GM12878 (cell line): Measurements from ENCODE around the gene DOC2B.
"Not testable (repeated sequence)": the region's sequence is repeated elsewhere in the genome, so short reads cannot be mapped to it uniquely, and the experiment has no call there.

Source experiments
- BRCA1 ChIP-seq: IDR thresholded peaks from 2 replicates; pipeline ENCODE4 v1.6.1; 2011; ENCODE audit warnings: low read depth, low read length, improper control_type of control experiment
- CHD4 ChIP-seq: fragments of 200-600 bp; sonication (generic); IDR thresholded peaks from 2 replicates; pipeline ENCODE4 v1.6.1; 2016; ENCODE audit warnings: mild to moderate bottlenecking
- CTCF ChIP-seq, 3 experiments: IDR thresholded peaks in 2 of 3; conservative IDR thresholded peaks in 1 of 3; 2 replicates each; pipeline ENCODE4 v1.5.1; 2011; ENCODE audit warnings: low read depth in 3 of 3, low read length in 3 of 3, mild to moderate bottlenecking in 3 of 3, control low read depth in 2 of 3, moderate library complexity in 2 of 3, inconsistent platforms in 1 of 3, mixed read lengths in 1 of 3; ENCODE audit not compliant: control insufficient read depth in 2 of 3, insufficient read depth in 1 of 3; ENCODE audit errors: extremely low read depth in 1 of 3
- EGR1 ChIP-seq, 2 experiments: IDR thresholded peaks; 1 replicate in 1 of 2; 2 replicates in 1 of 2; pipeline ENCODE4 v1.6.1; 2011 to 2012; ENCODE audit warnings: low read depth in 2 of 2, low read length in 2 of 2, borderline replicate concordance in 1 of 2, mild to moderate bottlenecking in 1 of 2, moderate library complexity in 1 of 2
- GABPA ChIP-seq: IDR thresholded peaks from 2 replicates; pipeline ENCODE4 v1.6.1; 2014; ENCODE audit warnings: antibody characterized with exemption, low read depth, mild to moderate bottlenecking, inconsistent platforms
- PAX8 ChIP-seq: fragments of 450-650 bp; IDR thresholded peaks from 2 replicates; pipeline ENCODE4 v1.6.1; 2017; ENCODE audit warnings: mild to moderate bottlenecking, moderate library complexity
- POLR2A ChIP-seq: IDR thresholded peaks from 2 replicates; pipeline ENCODE4 v1.6.1; 2011; ENCODE audit warnings: low read depth, mild to moderate bottlenecking, low read length
- POLR2AphosphoS2 ChIP-seq: IDR thresholded peaks from 2 replicates; pipeline ENCODE4 v1.6.1; 2011; ENCODE audit warnings: low read depth, mild to moderate bottlenecking, low read length, improper control_type of control experiment, moderate library complexity
- REST ChIP-seq: IDR thresholded peaks from 2 replicates; pipeline ENCODE4 v1.6.1; 2012; ENCODE audit warnings: mild to moderate bottlenecking, low read depth, low read length
- SIX5 ChIP-seq: IDR thresholded peaks from 2 replicates; pipeline ENCODE4 v1.6.1; 2011; ENCODE audit warnings: mild to moderate bottlenecking, low read depth, low read length, moderate library complexity; ENCODE audit not compliant: severe bottlenecking
- SP1 ChIP-seq: IDR thresholded peaks from one replicate; pipeline ENCODE4 v1.6.1; 2011; ENCODE audit warnings: low read depth, low read length

GRCh38 chr17:135895-136294 is 45.6 kb downstream of the DOC2B start:
- not testable (repeated sequence) for TF ChIP-seq BRCA1; POLR2AphosphoS2; SIX5; CTCF (IDR thresholded peaks at IDR 0.05 in 2 of 3, conservative IDR thresholded peaks at IDR 0.05 in 1 of 3; ENCODE audit: control insufficient read depth in 2 of 3, extremely low read depth in 1 of 3, insufficient read depth in 1 of 3, low read depth in 3 of 3, low read length in 3 of 3); CHD4; REST; EGR1 (IDR thresholded peaks at IDR 0.05; ENCODE audit: borderline replicate concordance in 1 of 2, low read depth in 2 of 2, low read length in 2 of 2); GABPA; POLR2A; SP1; PAX8
